Measurements from ENCODE around the gene XPO5.
A peak's percentile ranks its signal among the peaks of the same experiment; 100 is the strongest.
"Not testable (repeated sequence)": the region's sequence is repeated elsewhere in the genome, so short reads cannot be mapped to it uniquely, and the experiment has no call there.

XPO5 gene

GRCh38 chr6:43582911-43583310 lies 7.1 kb upstream of the XPO5 start:
- no peak for DNase-seq

GRCh38 chr6:43579171-43579570 lies 3.3 kb upstream of the XPO5 start:
- DNase-seq: no peak

GRCh38 chr6:43578748-43579147 lies 2.9 kb upstream of the XPO5 start:
- DNase-seq: no peak

- peak in 1 of 2 experiments; percentile 31 for DNase-seq
Measured at GRCh38 chr6:43575105-43575771, 600 bp downstream of the XPO5 start.

GRCh38 chr6:43572015-43572414 lies 3.8 kb downstream of the XPO5 start:
- DNase-seq: no peak

GRCh38 chr6:43570876-43571441 lies 4.9 kb downstream of the XPO5 start:
- DNase-seq: no peak

- no peak for DNase-seq
Measured at GRCh38 chr6:43559328-43559727, 16.5 kb downstream of the XPO5 start.

GRCh38 chr6:43557620-43558019 lies 18.2 kb downstream of the XPO5 start:
- not testable (repeated sequence) for DNase-seq

GRCh38 chr6:43547222-43547621 lies 28.6 kb downstream of the XPO5 start:
- DNase-seq: no peak

GRCh38 chr6:43544461-43544860 lies 31.4 kb downstream of the XPO5 start:
- no peak for DNase-seq

GRCh38 chr6:43541774-43542471 lies 33.9 kb downstream of the XPO5 start:
- DNase-seq: no peak

GRCh38 chr6:43540507-43540906 lies 35.3 kb downstream of the XPO5 start:
- no peak for DNase-seq

GRCh38 chr6:43539409-43539808 lies 36.4 kb downstream of the XPO5 start:
- DNase-seq: not testable (repeated sequence)

GRCh38 chr6:43538986-43539385 lies 36.9 kb downstream of the XPO5 start:
- DNase-seq: not testable (repeated sequence)

GRCh38 chr6:43532201-43532600 lies 43.6 kb downstream of the XPO5 start:
- no peak for DNase-seq

GRCh38 chr6:43524483-43524961 lies 51.3 kb downstream of the XPO5 start:
- DNase-seq: no peak

GRCh38 chr6:43523284-43523683 lies 52.6 kb downstream of the XPO5 start:
- no peak for DNase-seq

GRCh38 chr6:43522547-43523261 lies 53.1 kb downstream of the XPO5 start:
- no peak for DNase-seq

GRCh38 chr6:43521836-43522235 lies 54.0 kb downstream of the XPO5 start:
- peak in 1 of 2 experiments; percentile 48 for DNase-seq

- DNase-seq: no peak
Measured at GRCh38 chr6:43520097-43520496, 55.7 kb downstream of the XPO5 start.

- no peak for DNase-seq
Measured at GRCh38 chr6:43517505-43518357, 58.1 kb downstream of the XPO5 start.

- DNase-seq: peak; percentile 98
Measured at GRCh38 chr6:43516697-43517504, 58.9 kb downstream of the XPO5 start, which contains the start of the genes POLR1C and YIPF3. Gene POLR1C, plus strand, starts transcription at chr6:43517089. Its CDS starts 21 bp downstream, at chr6:43517110. Gene YIPF3, minus strand, starts transcription at chr6:43516926. Its CDS starts 119 bp downstream, at chr6:43516807.

Data from NCI-H2081 (cell line).